Peyer's patch (tissue), 4 donors: Measurements from ENCODE around the gene KCNQ5. TPM values are rescaled to one million over a fixed set of nuclear protein-coding genes. Genes with fewer than 3 reads are reported as not detected.
"Not testable (repeated sequence)": the region's sequence is repeated elsewhere in the genome, so short reads cannot be mapped to it uniquely, and the experiment has no call there.

Experiments
- DNase-seq, 3 donors: peaks; one replicate each; pipeline ENCODE4 v3.0.0-alpha.2; 2017 to 2019
- H3K27ac ChIP-seq, 4 donors: fragments of 200-600 bp; sonication (generic); one replicate each; pipeline ENCODE4 v1.5.1; 2016 to 2019
- H3K27me3 ChIP-seq, 2 donors: fragments of 200-600 bp; sonication (generic); one replicate each; pipeline ENCODE4 v1.5.1; 2019
- H3K36me3 ChIP-seq, 3 donors: fragments of 200-600 bp; sonication (generic); one replicate each; pipeline ENCODE4 v1.5.1; 2016 to 2019
- H3K4me1 ChIP-seq, 4 donors: fragments of 200-600 bp; sonication (generic); one replicate each; pipeline ENCODE4 v1.5.1; 2016 to 2019
- H3K4me3 ChIP-seq, 4 donors: fragments of 200-600 bp; sonication (generic); 1 replicate in 3 of 4; 2 replicates in 1 of 4; pipeline ENCODE4 v1.5.1; 2016 to 2019; ENCODE audit warnings: mild to moderate bottlenecking in 1 of 4
- H3K9me3 ChIP-seq, 4 donors: fragments of 200-600 bp; sonication (generic); one replicate each; pipeline ENCODE4 v1.5.1; 2016 to 2019; ENCODE audit warnings: mild to moderate bottlenecking in 1 of 4
- CTCF ChIP-seq, 6 experiments: fragments of 450-650 bp in 4 of 6; fragments of 200-600 bp in 2 of 6; sonication (generic) in 1 of 6; IDR thresholded peaks; one replicate each; pipeline ENCODE4 v1.5.1; 2017 to 2019; ENCODE audit warnings: antibody characterized with exemption in 6 of 6, mild to moderate bottlenecking in 3 of 6, moderate library complexity in 1 of 6
- POLR2A ChIP-seq, 2 donors: fragments of 450-650 bp; IDR thresholded peaks; one replicate each; pipeline ENCODE4 v1.5.1; 2017; ENCODE audit warnings: antibody characterized with exemption in 2 of 2, mild to moderate bottlenecking in 2 of 2, moderate library complexity in 2 of 2
- total RNA-seq, 4 donors: library from RNA; depleted of rRNA; stranded (reverse); fragments of >200 nt; gene quantifications; one replicate each; pipeline ENCODE4 v1.1.0, GENCODE V29; 2016

Gene KCNQ5
- total RNA-seq, 4 donors from 2014 or later = 0.27 to 5.0 (median 0.38) TPM; not detected in 1

GRCh38 chr6:73176057-73176456 lies 554.2 kb downstream of the KCNQ5 start:
- no peaks in the 10 kb centered on the region for H3K9me3 ChIP-seq
- no peaks in the 10 kb centered on the region for H3K36me3 ChIP-seq
- H3K4me1 ChIP-seq = peaks cover 0 to 4% (median 0%) of the 10 kb centered on the region in 4 donors
- no peak overlapping the region for H3K27ac ChIP-seq
- H3K4me3 ChIP-seq = no peak overlapping the region
- TF ChIP-seq CTCF (IDR thresholded peaks at IDR 0.05) = no peak
- TF ChIP-seq POLR2A (IDR thresholded peaks at IDR 0.05) = no peak
- no peak for DNase-seq
- no peaks in the 10 kb centered on the region for H3K27me3 ChIP-seq

GRCh38 chr6:73177221-73177944 lies 555.5 kb downstream of the KCNQ5 start:
- no peaks in the 10 kb centered on the region for H3K36me3 ChIP-seq
- TF ChIP-seq CTCF (IDR thresholded peaks at IDR 0.05) (no peak), POLR2A (IDR thresholded peaks at IDR 0.05) (no peak)
- no peak overlapping the region for H3K4me3 ChIP-seq
- no peaks in the 10 kb centered on the region for H3K27me3 ChIP-seq
- H3K27ac ChIP-seq = no peak overlapping the region
- no peak for DNase-seq
- peaks cover 0 to 4% (median 0%) of the 10 kb centered on the region in 4 donors for H3K4me1 ChIP-seq
- no peaks in the 10 kb centered on the region for H3K9me3 ChIP-seq

- H3K27me3 ChIP-seq = no peaks in the 10 kb centered on the region
- no peak overlapping the region for H3K4me3 ChIP-seq
- peaks cover 0 to 4% (median 0%) of the 10 kb centered on the region in 4 donors for H3K4me1 ChIP-seq
- no peaks in the 10 kb centered on the region for H3K36me3 ChIP-seq
- no peak for DNase-seq
- H3K27ac ChIP-seq = no peak overlapping the region
- H3K9me3 ChIP-seq = no peaks in the 10 kb centered on the region
- TF ChIP-seq CTCF (IDR thresholded peaks at IDR 0.05) (no peak), POLR2A (IDR thresholded peaks at IDR 0.05) (no peak)
Measured at GRCh38 chr6:73180076-73180738, 558.3 kb downstream of the KCNQ5 start.

- H3K9me3 ChIP-seq = no peaks in the 10 kb centered on the region
- peak in 1 of 3 donors; percentile 39 for DNase-seq
- no peaks in the 10 kb centered on the region for H3K36me3 ChIP-seq
- peaks cover 0 to 4% (median 0%) of the 10 kb centered on the region in 4 donors for H3K4me1 ChIP-seq
- H3K27ac ChIP-seq = no peak overlapping the region
- peak overlapping the region in 2 of 4 donors; percentile 9 to 24 for H3K4me3 ChIP-seq
- TF ChIP-seq POLR2A (IDR thresholded peaks at IDR 0.05) = no peak
- peak; percentile 21 to 70 (median 60) for TF ChIP-seq CTCF (IDR thresholded peaks at IDR 0.05)
- no peaks in the 10 kb centered on the region for H3K27me3 ChIP-seq
Measured at GRCh38 chr6:73180763-73181619, 559.1 kb downstream of the KCNQ5 start.

GRCh38 chr6:73182021-73182607 lies 560.2 kb downstream of the KCNQ5 start:
- Histone ChIP-seq H3K4me3 (no peak overlapping the region), H3K36me3 (no peaks in the 10 kb centered on the region), H3K4me1 (peaks cover 0 to 4% (median 0%) of the 10 kb centered on the region in 4 donors), H3K27ac (no peak overlapping the region), H3K27me3 (no peaks in the 10 kb centered on the region), H3K9me3 (no peaks in the 10 kb centered on the region)
- TF ChIP-seq POLR2A (IDR thresholded peaks at IDR 0.05) (no peak), CTCF (IDR thresholded peaks at IDR 0.05) (no peak)
- no peak for DNase-seq

- not testable (repeated sequence) for H3K36me3 ChIP-seq, H3K4me3 ChIP-seq, H3K27me3 ChIP-seq, H3K9me3 ChIP-seq, H3K4me1 ChIP-seq, H3K27ac ChIP-seq, DNase-seq
Measured at GRCh38 chr6:73193302-73193701, 571.4 kb downstream of the KCNQ5 start.
